MM.1S (cell line): ENCODE results near the gene RGS6.

Source experiments
- EZH2 ChIP-seq: fragments of 300-600 bp; sonication (generic); optimal IDR thresholded peaks from 2 replicates; pipeline ENCODE3; 2017; ENCODE audit warnings: low read depth, mild to moderate bottlenecking, antibody characterized with exemption, low read length, mixed read lengths
- EZH2phosphoT487 ChIP-seq: fragments of 300-600 bp; sonication (generic); IDR thresholded peaks from 2 replicates; pipeline ENCODE4 v1.6.1; 2018; ENCODE audit warnings: antibody characterized with exemption, low read length
- TF ChIP-seq, protein P1 (sequence below): fragments of 300-600 bp; sonication (generic); IDR thresholded peaks from 2 replicates; pipeline ENCODE4 v1.5.1; 2016; ENCODE audit warnings: antibody characterized with exemption, low read length, mixed read lengths

DNA sequence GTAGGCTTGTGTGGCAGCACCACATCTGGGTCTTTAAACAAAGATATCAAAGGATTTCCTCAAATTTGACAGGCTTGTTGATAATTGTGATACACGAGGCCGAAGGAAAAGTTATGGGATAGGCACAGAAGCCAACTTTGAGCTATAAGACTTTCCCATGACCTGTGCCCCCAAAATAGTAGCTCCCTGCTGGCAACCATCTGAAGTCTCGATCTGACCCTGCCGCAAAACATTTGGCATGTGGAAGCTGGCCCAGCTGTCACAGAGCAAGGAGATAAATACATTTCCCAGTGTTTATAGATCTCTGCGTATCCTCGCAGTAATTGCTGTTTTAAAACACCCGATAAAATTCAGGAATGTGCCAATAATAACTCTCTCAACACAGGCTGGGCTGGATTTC, 26.4 kb upstream of the RGS6 start:
- TF ChIP-seq, protein P1, sequence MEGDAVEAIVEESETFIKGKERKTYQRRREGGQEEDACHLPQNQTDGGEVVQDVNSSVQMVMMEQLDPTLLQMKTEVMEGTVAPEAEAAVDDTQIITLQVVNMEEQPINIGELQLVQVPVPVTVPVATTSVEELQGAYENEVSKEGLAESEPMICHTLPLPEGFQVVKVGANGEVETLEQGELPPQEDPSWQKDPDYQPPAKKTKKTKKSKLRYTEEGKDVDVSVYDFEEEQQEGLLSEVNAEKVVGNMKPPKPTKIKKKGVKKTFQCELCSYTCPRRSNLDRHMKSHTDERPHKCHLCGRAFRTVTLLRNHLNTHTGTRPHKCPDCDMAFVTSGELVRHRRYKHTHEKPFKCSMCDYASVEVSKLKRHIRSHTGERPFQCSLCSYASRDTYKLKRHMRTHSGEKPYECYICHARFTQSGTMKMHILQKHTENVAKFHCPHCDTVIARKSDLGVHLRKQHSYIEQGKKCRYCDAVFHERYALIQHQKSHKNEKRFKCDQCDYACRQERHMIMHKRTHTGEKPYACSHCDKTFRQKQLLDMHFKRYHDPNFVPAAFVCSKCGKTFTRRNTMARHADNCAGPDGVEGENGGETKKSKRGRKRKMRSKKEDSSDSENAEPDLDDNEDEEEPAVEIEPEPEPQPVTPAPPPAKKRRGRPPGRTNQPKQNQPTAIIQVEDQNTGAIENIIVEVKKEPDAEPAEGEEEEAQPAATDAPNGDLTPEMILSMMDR: no peak
- TF ChIP-seq EZH2 (no peak), EZH2phosphoT487 (no peak)
